Activated naive CD4-positive, alpha-beta T cell treated with anti-CD3 and anti-CD28 coated beads, Interleukin-2, amount 10 ng/mL, durations not matched to agents 7 days and 5 days (primary cell): ENCODE measurements around the gene RIMKLB.
"Not testable (repeated sequence)": the region's sequence is repeated elsewhere in the genome, so short reads cannot be mapped to it uniquely, and the experiment has no call there.

Experiments
- CTCF ChIA-PET: fragments of 350-600 bp; sonication (Branson Sonifier 250); formaldehyde crosslinking; loops from one replicate; lab custom pipeline; 2021; ENCODE audit warnings: antibody characterized with exemption; lab: Charles Lee
- DNase-seq: peaks from one replicate; pipeline ENCODE4 v3.0.0-alpha.2; 2020
- H3K27ac Mint-ChIP-seq: one replicate; pipeline ENCODE4 v1.8.0; 2021; ENCODE audit warnings: mild to moderate bottlenecking, moderate library complexity, mixed read lengths
- H3K27me3 Mint-ChIP-seq: one replicate; pipeline ENCODE4 v1.8.0; 2021; ENCODE audit warnings: mild to moderate bottlenecking, mixed read lengths
- H3K36me3 Mint-ChIP-seq: one replicate; pipeline ENCODE4 v1.8.0; 2021; ENCODE audit warnings: mixed read lengths
- H3K4me1 Mint-ChIP-seq: one replicate; pipeline ENCODE4 v1.8.0; 2021; ENCODE audit warnings: mixed read lengths
- H3K4me3 Mint-ChIP-seq: one replicate; pipeline ENCODE4 v1.8.0; 2021; ENCODE audit warnings: mild to moderate bottlenecking, moderate library complexity, mixed read lengths
- H3K9me3 Mint-ChIP-seq: one replicate; pipeline ENCODE4 v1.8.0; 2021; ENCODE audit warnings: mixed read lengths

Gene RIMKLB

GRCh38 chr12:8770499-8770898 is 72.7 kb downstream of the RIMKLB start:
- H3K36me3 Mint-ChIP-seq = no peaks in the 10 kb centered on the region
- DNase-seq = no peak
- H3K27me3 Mint-ChIP-seq = no peaks in the 10 kb centered on the region
- no peaks in the 10 kb centered on the region for H3K4me1 Mint-ChIP-seq
- no peak overlapping the region for H3K4me3 Mint-ChIP-seq
- CTCF ChIA-PET = no interaction called here
- H3K27ac Mint-ChIP-seq = no peak overlapping the region
- H3K9me3 Mint-ChIP-seq = no peaks in the 10 kb centered on the region

GRCh38 chr12:8771072-8771471 is 73.3 kb downstream of the RIMKLB start:
- Mint-ChIP-seq H3K9me3 (no peaks in the 10 kb centered on the region), H3K4me3 (no peak overlapping the region), H3K36me3 (no peaks in the 10 kb centered on the region), H3K27me3 (no peaks in the 10 kb centered on the region), H3K27ac (no peak overlapping the region), H3K4me1 (no peaks in the 10 kb centered on the region)
- DNase-seq = no peak
- CTCF ChIA-PET = no interaction called here

- Mint-ChIP-seq H3K4me1 (no peaks in the 10 kb centered on the region), H3K27ac (no peak overlapping the region), H3K4me3 (no peak overlapping the region), H3K36me3 (no peaks in the 10 kb centered on the region), H3K9me3 (no peaks in the 10 kb centered on the region), H3K27me3 (no peaks in the 10 kb centered on the region)
- DNase-seq = no peak
- CTCF ChIA-PET = no interaction called here
These were observed 75.7 kb downstream of the RIMKLB start for GRCh38 chr12:8773461-8773860.

- Mint-ChIP-seq H3K27me3 (no peaks in the 10 kb centered on the region), H3K9me3 (no peaks in the 10 kb centered on the region), H3K4me1 (no peaks in the 10 kb centered on the region), H3K36me3 (no peaks in the 10 kb centered on the region), H3K27ac (no peak overlapping the region), H3K4me3 (no peak overlapping the region)
- CTCF ChIA-PET = no interaction called here
- no peak for DNase-seq
These were observed 81.5 kb downstream of the RIMKLB start for GRCh38 chr12:8779281-8779680.

GRCh38 chr12:8779862-8780261 is 82.1 kb downstream of the RIMKLB start:
- no peak for DNase-seq
- Mint-ChIP-seq H3K9me3 (no peaks in the 10 kb centered on the region), H3K36me3 (no peaks in the 10 kb centered on the region), H3K4me1 (no peaks in the 10 kb centered on the region), H3K27ac (no peak overlapping the region), H3K27me3 (no peaks in the 10 kb centered on the region), H3K4me3 (no peak overlapping the region)
- CTCF ChIA-PET = no interaction called here

GRCh38 chr12:8780389-8780788 is 82.6 kb downstream of the RIMKLB start:
- no peaks in the 10 kb centered on the region for H3K27me3 Mint-ChIP-seq
- H3K4me3 Mint-ChIP-seq = no peak overlapping the region
- DNase-seq = no peak
- no peaks in the 10 kb centered on the region for H3K9me3 Mint-ChIP-seq
- H3K27ac Mint-ChIP-seq = no peak overlapping the region
- no peaks in the 10 kb centered on the region for H3K4me1 Mint-ChIP-seq
- no peaks in the 10 kb centered on the region for H3K36me3 Mint-ChIP-seq
- CTCF ChIA-PET = no interaction called here

GRCh38 chr12:8781381-8782127 is 83.8 kb downstream of the RIMKLB start:
- no peak overlapping the region for H3K4me3 Mint-ChIP-seq
- H3K27ac Mint-ChIP-seq = no peak overlapping the region
- CTCF ChIA-PET = interaction anchor here (0.6 to 1.2 kb wide), 2 partner anchors 79 to 170 kb away, joined by 3 read pairs; no protein-coding TSS in a partner anchor
- H3K36me3 Mint-ChIP-seq = no peaks in the 10 kb centered on the region
- no peaks in the 10 kb centered on the region for H3K27me3 Mint-ChIP-seq
- no peak for DNase-seq
- no peaks in the 10 kb centered on the region for H3K9me3 Mint-ChIP-seq
- no peaks in the 10 kb centered on the region for H3K4me1 Mint-ChIP-seq

GRCh38 chr12:8784290-8784888 is 86.6 kb downstream of the RIMKLB start:
- no peaks in the 10 kb centered on the region for H3K27me3 Mint-ChIP-seq
- H3K27ac Mint-ChIP-seq = no peak overlapping the region
- H3K36me3 Mint-ChIP-seq = no peaks in the 10 kb centered on the region
- DNase-seq = no peak
- no peak overlapping the region for H3K4me3 Mint-ChIP-seq
- H3K9me3 Mint-ChIP-seq = no peaks in the 10 kb centered on the region
- no peaks in the 10 kb centered on the region for H3K4me1 Mint-ChIP-seq
- CTCF ChIA-PET = interaction anchor here (0.6 to 1.0 kb wide), 2 partner anchors 70 to 266 kb away, joined by 3 to 4 read pairs; no protein-coding TSS in a partner anchor

- Mint-ChIP-seq H3K36me3 (no peaks in the 10 kb centered on the region), H3K27me3 (no peaks in the 10 kb centered on the region), H3K9me3 (no peaks in the 10 kb centered on the region), H3K4me1 (no peaks in the 10 kb centered on the region), H3K27ac (no peak overlapping the region), H3K4me3 (no peak overlapping the region)
- DNase-seq = no peak
- CTCF ChIA-PET = interaction anchor here (0.6 kb wide), 1 partner anchor 643 kb away, joined by 3 read pairs; no protein-coding TSS in a partner anchor
These were observed 87.7 kb downstream of the RIMKLB start for GRCh38 chr12:8785499-8785898.

GRCh38 chr12:8787206-8787605 is 89.4 kb downstream of the RIMKLB start:
- CTCF ChIA-PET, H3K36me3 Mint-ChIP-seq, DNase-seq, H3K9me3 Mint-ChIP-seq, H3K27me3 Mint-ChIP-seq, H3K4me1 Mint-ChIP-seq, H3K27ac Mint-ChIP-seq, H3K4me3 Mint-ChIP-seq: not testable (repeated sequence)

- H3K27me3 Mint-ChIP-seq, H3K27ac Mint-ChIP-seq, DNase-seq, H3K9me3 Mint-ChIP-seq, CTCF ChIA-PET, H3K36me3 Mint-ChIP-seq, H3K4me1 Mint-ChIP-seq: not testable (repeated sequence)
- peak overlapping the region; percentile 68 for H3K4me3 Mint-ChIP-seq
These were observed 90.9 kb downstream of the RIMKLB start for GRCh38 chr12:8788706-8789105.

GRCh38 chr12:8789341-8790013 is 91.7 kb downstream of the RIMKLB start:
- not testable (repeated sequence) for H3K27ac Mint-ChIP-seq

GRCh38 chr12:8793226-8793625 is 95.4 kb downstream of the RIMKLB start:
- H3K36me3 Mint-ChIP-seq, CTCF ChIA-PET, H3K4me3 Mint-ChIP-seq, H3K9me3 Mint-ChIP-seq, H3K27me3 Mint-ChIP-seq, H3K27ac Mint-ChIP-seq, H3K4me1 Mint-ChIP-seq, DNase-seq: not testable (repeated sequence)

More at GRCh38 chr12:8789341-8790013, 91.7 kb downstream of the RIMKLB start:
- H3K4me1 Mint-ChIP-seq, CTCF ChIA-PET, DNase-seq, H3K27me3 Mint-ChIP-seq, H3K36me3 Mint-ChIP-seq, H3K9me3 Mint-ChIP-seq: not testable (repeated sequence)
- peak overlapping the region; percentile 68 for H3K4me3 Mint-ChIP-seq

- H3K27me3 Mint-ChIP-seq, H3K27ac Mint-ChIP-seq, DNase-seq, H3K4me3 Mint-ChIP-seq, H3K9me3 Mint-ChIP-seq, H3K4me1 Mint-ChIP-seq, H3K36me3 Mint-ChIP-seq, CTCF ChIA-PET: not testable (repeated sequence)
These were observed 96.8 kb downstream of the RIMKLB start for GRCh38 chr12:8794611-8795010.
